Erythroblast (primary cell): ENCODE results near the gene FAR1.
"Not testable (repeated sequence)": the region's sequence is repeated elsewhere in the genome, so short reads cannot be mapped to it uniquely, and the experiment has no call there.

Source experiments
- GATA1 ChIP-seq: IDR thresholded peaks from 2 replicates; pipeline ENCODE4 v1.6.1; 2011; ENCODE audit warnings: low read depth, mild to moderate bottlenecking, control low read depth, low read length, moderate library complexity
- POLR2A ChIP-seq: IDR thresholded peaks from 2 replicates; pipeline ENCODE4 v1.6.1; 2011; ENCODE audit warnings: mild to moderate bottlenecking, low read length

- not testable (repeated sequence) for TF ChIP-seq POLR2A, GATA1
Measured at GRCh38 chr11:13626818-13627217, 41.6 kb upstream of the FAR1 start.
